Uterus (tissue), 2 donors: ENCODE results near the gene SLIT3.

Experiments used
- CTCF ChIP-seq, 4 experiments: fragments of 200-600 bp in 2 of 4; fragments of 450-650 bp in 2 of 4; sonication (generic) in 2 of 4; IDR thresholded peaks; one replicate each; pipeline ENCODE4 v1.5.1; 2016 to 2019; ENCODE audit warnings: antibody characterized with exemption in 4 of 4, mild to moderate bottlenecking in 2 of 4, moderate library complexity in 1 of 4
- POLR2A ChIP-seq, 2 donors: fragments of 450-650 bp; IDR thresholded peaks; one replicate each; pipeline ENCODE4 v1.6.1; 2016; ENCODE audit warnings: antibody characterized with exemption in 2 of 2, mild to moderate bottlenecking in 1 of 2, moderate library complexity in 1 of 2

DNA sequence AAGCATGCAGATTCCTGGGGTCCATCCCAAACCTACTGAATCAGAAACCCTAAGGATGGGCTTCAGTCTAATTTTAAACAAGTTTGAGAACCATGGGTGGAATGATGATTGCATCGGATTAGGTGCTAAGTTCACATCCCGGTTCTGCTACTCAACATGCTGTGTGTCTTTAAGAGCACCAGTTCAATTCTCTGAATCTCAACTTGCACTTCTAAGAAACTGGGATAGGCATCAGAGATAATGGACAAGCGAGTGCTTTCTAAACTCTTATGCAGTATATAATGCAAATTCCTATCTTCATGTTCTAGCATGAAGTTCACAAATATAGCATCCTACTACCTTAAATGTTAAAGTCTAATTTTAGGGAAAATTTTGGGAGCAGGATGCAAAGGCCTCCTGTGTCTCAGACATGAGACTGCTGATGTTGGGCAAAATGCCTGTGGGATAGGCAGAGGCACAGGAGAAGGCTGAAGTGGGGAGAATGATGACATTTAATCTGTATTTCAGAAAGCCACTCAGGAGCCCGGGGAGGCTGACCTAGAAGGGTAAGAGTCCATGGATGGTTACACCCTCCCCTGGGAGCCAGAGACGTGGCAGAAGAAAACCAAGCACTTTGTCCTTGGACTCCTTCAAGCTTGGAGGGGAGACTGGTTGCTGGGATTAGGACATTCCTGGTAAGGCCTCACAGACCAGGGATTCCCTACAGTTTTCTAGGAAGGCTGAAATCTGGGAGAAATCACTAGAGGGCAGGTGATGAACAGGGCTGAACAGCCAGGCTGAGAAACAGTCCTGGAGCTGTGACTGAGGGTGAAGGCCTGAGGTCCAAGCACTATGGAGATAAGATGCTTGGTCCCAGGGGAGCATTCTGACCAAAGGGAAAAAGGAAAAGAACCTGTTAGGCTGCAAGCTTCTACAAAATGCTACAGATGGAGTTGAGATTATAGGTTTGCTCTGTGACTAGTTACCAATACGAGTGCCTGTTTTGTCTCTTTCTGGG is 409.8 kb downstream of the SLIT3 start:
- no peak for TF ChIP-seq CTCF (IDR thresholded peaks at IDR 0.05)
- TF ChIP-seq POLR2A (IDR thresholded peaks at IDR 0.05) = no peak
